HG03159 (cell line): ENCODE data around the gene ITGB3.

ENCODE experiments used
- ATAC-seq: cut with Tn5 transposase; IDR thresholded peaks from one replicate; pipeline ENCODE4 v1.9.1; 2021; ENCODE audit warnings: mild to moderate bottlenecking, moderate library complexity; ENCODE audit not compliant: unreplicated experiment

ITGB3 gene

DNA sequence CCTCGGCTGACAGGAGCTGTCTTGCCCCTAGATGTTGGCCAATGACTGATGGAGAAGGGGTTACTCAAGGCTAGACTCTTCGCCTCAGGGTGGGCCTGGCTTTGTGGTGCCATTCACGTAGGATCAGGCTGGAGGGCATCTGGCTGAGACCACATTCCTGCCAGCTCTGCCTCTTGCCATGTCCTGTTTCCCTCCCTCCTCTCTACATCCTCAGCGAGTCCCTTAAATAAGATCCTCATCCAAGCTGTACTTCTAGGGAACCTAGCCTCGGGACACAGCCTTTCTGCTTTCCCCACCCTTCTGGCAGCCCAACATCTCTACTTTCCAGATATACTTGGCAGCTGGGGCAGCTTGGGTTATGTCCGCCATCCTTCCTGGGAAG, 42.2 kb downstream of the ITGB3 start:
- ATAC-seq, result no peak

DNA sequence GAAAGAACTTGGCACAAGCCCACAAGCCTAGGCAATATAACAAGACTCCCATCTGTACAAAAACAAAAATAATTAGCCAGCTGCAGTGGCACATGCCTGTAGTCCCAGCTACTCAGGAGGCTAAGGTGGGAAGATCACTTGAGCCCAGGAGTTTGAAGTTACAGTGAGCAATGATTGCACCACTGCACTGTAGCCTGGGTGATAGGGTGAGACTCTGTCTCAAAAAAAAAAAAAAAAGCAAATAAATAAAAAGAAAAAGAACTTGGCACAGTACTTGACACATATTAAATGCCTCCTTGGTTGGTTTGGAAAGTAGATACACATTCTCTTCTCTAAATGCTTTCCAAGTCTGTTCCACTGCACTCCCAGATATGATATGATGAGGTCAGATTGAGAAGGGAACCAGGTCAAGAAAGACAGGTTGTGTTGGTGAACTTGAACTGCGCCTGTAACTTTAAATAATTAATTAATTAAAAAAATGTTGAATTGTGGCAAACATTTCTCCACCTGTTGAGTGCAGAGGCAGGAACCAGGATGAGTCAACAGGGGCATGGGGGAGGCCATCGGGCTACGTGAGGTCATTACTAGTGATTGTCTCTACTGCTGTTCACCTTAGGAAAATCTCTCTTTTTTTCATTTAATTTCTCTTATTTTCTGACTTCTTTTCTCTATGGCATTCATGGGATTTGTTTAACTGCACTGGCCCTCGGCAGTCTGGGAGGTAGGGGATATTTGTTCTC, 44.2 kb downstream of the ITGB3 start:
- ATAC-seq, result no peak

DNA sequence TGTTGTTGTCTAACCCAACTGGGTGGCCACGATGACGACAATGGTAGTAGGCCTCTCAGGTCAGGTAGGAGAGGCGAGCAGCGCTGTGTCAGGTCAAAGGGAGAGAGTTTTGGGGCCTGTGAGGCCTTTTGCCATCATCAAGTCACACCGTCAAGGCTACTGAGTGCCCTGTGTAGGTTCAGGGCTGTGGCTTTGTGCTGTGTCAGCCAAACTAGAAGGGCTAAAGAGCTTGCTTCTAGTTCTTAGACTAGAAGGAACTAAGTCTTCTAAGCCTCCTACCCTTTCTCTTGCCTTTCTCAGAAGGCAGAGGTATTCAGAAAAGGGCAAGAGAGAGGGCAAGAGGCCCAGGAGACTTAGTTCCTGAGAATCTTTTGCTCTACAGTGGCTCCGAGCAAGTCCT, 45.1 kb downstream of the ITGB3 start:
- ATAC-seq, result no peak

DNA sequence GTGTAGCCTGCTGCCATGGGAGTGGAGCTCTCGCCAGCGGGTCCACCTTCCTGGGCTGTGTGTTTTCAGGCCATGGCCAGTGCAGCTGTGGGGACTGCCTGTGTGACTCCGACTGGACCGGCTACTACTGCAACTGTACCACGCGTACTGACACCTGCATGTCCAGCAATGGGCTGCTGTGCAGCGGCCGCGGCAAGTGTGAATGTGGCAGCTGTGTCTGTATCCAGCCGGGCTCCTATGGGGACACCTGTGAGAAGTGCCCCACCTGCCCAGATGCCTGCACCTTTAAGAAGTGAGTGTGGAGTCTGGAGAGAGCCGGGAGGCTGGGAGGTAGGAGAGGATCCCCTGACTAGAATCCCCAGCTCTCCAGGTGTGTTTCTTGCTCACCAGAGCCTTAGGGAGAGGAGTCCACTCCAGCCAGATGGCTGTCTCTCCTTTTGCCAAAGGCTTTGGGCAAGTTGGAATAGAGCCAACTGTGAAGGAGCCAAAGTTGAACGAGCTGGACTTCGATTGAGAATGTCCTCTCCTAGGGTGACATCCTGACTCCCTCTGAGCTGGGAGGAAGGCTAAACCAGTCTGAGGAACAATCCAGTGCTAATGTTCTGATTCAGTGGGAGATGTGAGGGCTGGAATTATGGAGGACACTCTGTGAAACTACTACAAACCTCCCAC, 45.7 kb downstream of the ITGB3 start:
- ATAC-seq, result no peak

DNA sequence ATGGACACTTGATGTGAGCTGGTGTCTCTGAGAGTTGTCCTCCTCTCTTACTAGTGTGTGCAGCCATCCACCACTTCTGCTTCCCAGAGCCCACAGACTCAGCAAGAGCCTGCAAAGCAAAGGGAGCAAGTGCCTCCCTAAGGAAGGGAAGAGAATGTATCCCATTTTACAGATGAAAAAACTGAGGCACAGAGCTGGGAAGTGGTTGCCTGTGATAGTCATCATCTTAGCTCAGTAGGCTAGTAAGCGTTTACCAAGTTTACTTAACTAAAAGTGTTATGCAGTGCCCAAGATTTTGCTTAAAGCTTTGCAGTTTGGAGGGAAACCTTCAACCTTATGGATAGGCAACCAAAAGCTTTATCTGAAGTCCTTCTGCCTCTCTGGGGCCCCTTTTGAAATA, 47.1 kb downstream of the ITGB3 start:
- no peak for ATAC-seq

DNA sequence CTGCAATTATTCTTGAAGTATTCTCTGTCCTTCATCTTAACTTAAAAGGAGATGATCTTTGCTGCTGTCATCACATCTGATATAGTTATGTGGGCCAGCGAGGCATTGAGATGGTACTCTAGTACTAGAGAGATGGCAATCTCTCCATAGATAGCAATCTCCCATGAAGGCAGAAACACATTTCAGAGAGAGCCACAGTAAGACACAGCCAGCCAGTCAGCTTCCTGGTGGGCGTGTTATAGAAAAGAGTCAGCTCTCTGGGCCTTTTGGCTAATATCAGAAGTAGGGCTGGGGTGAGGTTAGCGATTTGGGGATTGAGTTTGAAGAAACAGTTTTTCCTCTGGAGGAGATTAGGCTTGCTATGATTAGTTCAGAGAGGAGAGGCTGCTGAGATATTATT, 47.5 kb downstream of the ITGB3 start:
- ATAC-seq, result no peak

DNA sequence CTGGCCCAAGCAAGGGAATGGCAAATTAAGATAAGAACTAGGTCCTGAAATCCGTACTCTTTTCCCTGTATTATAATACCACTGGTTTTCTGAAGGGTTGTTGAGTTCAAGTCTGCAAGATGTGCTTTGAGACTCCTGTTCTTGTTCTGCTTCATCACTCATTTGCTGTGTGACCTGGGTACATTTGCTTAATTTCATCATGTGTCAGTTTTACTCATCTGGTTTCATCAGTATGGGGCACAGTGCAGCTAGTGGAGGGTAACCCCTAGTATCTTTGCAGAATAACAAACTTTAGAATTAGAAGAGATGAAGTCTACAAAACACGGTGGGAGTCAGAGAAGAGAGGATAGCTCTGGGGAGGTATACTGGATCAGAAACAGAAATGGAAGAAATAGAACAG, 48.2 kb downstream of the ITGB3 start:
- ATAC-seq, result no peak

DNA sequence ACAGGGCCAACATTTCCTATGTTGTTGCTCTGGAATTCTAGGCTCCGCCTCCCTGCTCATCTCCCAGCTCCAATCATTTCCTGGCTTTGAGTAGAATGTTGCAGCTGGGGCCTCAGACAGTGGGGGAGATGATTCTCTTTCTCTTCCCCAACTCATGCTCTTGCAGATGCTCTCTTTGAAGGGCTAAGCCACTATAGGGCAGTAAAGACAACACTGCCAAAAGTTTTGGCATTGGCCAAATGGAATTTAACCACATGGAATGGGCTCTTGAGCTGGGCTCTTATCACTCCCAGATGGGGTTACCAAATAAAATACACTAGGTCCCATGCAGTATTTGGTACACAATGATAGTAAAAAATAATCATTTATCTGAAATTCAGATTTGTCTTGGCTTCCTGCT, 50.6 kb downstream of the ITGB3 start:
- ATAC-seq, result no peak

DNA sequence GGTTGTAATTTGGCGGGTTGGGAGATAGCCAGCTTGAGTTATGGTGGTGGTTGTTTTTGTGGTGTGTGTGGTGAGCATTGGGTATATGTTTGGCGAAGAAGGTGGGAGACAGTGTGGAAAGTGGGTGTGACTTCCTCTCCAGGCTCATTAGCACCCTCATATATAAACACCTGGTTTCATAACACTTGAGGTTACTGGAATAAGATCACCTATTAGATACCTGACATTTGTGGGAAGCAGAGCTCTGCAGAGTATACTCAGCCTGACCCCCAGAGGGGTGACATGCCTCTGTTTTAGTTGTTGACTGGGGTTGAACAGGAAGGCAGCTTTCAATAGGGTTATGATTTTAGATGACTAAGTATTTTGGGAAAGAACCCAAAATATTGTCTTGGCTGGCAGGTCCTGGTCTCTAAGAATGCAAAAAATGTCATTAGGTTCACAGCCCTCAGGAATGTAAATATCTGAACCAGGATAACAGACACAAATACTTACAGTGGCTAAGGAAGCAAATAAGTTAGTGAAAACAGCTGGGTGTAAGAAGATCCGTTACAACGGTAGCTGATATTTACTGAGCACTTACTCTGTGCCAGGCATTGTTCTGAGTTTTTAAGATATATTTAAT, 51.8 kb downstream of the ITGB3 start:
- ATAC-seq, result no peak

DNA sequence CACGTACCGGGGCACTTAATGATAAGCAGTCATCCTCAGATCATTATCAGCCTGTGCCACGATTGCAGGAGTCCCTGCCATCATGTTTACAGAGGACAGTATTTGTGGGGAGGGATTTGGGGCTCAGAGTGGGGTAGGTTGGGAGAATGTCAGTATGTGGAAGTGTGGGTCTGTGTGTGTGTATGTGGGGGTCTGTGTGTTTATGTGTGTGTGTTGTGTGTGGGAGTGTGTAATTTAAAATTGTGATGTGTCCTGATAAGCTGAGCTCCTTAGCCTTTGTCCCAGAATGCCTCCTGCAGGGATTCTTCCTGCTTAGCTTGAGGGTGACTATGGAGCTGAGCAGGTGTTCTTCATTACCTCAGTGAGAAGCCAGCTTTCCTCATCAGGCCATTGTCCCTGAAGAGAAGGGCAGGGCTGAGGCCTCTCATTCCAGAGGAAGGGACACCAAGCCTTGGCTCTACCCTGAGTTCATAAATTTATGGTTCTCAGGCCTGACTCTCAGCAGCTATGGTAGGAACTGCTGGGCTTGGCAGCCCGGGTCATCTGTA, 56.6 kb downstream of the ITGB3 start:
- no peak for ATAC-seq

DNA sequence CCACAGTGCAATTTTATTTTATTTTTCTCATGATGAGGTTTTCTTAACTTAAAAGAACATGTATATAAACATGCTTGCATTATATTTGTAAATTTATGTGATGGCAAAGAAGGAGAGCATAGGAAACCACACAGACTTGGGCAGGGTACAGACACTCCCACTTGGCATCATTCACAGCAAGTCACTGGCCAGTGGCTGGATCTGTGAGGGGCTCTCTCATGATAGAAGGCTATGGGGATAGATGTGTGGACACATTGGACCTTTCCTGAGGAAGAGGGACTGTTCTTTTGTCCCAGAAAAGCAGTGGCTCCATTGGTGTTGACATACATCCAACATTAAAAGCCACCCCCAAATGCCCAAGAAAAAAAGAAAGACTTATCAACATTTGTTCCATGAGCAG, 57.8 kb downstream of the ITGB3 start:
- ATAC-seq, result no peak

DNA sequence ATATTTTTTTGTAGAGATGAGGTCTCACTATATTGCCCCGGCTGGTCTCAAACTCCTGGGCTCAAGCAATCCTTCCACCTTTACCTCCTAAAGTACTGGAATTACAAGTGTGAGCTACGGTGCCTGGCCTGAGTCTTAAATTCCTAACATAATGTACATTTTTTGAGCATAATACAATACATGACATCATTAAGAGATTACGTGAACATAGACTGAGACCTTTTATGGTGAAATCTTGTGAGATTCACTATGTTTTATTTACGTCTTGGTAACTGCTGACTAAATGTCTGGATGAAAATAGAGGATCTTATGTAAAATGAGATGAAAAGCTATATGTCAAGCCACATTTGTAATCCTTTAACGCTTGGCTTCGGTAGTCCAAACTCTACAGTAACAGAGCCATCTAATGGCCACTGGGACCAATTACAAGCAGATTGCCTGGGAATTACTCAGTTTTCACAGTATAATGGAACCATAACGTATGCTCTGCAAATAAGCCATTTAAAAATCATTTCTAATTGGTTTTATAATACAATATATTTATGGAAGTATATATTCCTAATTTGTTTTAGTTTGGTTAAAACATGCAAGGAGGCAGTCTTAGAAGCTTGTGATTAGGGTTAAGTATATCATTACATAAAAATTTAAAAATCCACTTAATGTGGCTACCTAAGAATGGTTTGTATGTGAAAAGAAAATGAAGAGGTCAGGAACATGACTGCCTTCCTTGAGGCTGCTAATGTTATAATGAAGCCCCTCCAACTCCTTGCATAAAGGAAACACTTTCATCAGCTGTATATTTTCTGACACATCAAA, 62.0 kb downstream of the ITGB3 start:
- ATAC-seq, result no peak

DNA sequence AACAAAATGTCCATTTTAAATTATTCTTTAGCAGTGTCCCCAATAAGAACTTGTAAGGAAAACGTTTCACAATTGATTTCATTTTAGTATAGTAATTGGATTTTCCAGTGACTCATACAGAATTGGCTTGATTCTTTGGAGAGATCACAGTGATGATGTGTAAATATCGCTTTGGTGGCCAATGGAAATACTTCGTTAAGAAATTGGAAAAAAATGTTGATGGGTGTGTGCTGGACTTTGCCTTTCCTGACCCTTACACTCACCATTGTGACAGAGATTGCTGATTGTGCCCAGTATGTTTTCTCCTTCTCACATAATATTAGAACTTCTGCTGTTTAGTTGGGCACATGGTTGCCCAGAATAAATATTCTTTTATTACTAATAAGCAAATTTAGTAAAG, 62.7 kb downstream of the ITGB3 start:
- no peak for ATAC-seq

DNA sequence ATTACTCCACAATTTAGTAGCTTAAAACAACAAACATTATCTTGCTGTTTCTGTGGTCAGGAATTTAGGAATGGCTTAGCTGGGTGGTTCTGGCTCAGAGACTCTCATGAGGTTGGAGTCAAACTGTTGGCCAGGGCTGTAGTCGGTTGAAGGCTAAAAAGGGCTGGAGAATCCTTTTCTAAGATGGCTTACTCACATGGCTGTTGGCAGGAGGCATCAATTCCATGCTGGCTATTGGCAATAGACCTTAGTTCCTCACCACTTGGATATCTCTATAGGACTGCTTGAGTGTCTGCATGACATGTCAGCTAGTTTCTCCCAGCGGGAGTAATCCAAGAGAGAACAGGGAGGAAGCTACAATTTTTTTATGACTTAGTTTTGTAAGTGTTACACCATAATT, 63.5 kb downstream of the ITGB3 start:
- no peak for ATAC-seq

DNA sequence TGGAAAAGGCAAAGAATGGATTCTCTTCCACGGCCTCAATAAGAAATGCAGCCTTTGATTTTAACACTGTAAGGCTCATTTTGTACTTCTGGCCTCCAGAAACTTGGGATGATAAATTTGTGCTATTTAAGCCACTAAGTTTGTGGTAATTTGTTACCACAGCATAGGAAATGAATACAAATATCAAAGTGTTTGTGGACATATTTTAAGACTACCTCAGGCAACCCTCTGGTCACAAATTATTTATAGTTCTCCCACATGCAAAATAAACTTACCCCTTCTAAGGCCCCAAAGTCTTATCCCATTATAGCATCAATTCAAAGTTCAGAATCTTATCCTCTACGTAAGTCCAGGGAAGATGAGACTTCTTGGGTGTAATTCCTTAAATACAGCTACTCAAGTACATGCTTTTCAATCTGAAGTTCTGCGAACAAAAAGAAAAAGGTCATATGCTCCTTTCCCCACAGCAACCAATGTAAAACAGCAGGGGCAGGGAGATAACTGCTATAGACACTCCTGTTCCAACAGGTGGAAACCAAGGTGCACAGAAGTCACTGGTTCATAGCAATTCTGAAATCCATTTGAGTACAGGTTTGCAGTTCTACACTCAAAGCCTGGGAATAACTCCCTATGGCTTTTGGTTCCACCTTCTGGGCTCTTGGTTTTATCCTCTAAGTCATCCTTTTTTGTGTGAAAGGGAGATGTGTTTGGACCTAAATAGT, 64.7 kb downstream of the ITGB3 start:
- no peak for ATAC-seq

DNA sequence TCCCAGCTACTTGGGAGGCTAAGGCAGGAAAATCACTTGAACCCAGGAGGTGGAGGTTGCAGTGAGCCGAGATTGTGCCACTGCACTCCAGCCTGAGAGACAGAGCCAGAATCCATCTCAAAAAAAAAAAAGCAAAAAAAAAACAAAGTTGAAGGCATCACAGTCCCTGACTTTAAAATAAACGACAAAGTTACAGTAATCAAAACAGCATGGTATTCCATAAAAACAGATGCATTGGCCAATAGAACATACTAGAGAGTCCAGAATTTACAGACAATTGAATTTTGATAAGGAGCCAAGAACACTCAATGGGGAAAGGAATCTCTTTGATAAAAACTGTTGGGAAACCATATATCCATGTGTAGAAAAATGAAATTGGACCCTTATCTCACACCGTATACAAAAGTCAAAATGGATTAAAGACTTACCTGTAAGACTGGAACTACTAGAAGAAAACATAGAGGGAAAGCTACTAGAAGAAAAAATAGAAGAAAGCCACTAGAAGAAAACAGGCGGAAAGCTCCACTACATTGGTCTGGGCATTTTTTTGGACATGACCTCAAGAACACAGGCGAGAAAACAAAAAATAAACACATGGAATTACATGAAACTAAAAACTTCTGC, 67.4 kb downstream of the ITGB3 start:
- no peak for ATAC-seq

DNA sequence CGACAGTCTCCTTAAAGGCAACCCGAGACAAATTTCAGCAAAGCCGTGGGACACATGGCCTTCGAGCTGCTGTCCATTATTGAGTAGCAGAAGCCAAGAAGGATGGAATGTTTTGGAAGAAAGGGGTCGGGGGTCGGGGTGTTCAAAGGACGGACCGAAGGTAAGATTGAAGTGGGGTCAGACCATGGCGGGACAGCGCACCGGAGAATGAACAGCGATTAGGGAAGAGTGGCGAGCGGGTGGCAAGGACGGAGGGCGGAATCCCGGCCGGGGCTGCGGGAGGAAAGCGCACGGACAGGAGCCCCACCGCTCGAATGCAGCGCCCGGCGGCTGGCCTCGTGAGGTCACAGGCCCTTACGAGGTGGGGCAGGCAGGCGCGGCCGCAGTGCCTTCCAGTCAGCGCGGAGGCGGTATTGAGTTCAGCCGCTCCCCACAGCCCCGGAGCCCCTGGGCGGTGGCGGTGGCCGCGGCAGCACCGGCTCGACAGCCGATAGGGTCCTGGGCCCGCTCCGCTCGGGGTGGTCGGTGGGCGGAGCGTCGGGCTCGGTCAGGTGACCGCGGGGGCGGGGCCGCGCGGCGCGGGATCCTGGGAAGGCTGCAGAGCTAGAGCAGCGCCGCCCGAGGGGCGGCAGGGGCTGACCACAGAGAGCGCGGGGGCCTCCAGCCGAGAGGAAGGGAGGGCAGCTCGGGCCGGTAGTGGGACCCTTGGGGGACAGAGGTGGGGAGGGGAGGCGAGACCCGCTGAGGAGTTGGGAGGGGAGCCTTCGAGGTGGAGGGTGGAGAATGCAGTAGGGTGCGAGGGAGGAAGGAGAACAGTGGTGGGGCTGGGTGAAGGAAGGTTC, 70.0 kb downstream of the ITGB3 start, which contains the start of gene EFCAB13:
Gene EFCAB13 (plus strand): TSS at position 574 of the 842 bp plus-strand sequence. CDS start 4,399 bp downstream, outside the sequence.
- ATAC-seq, result peak; percentile 79

DNA sequence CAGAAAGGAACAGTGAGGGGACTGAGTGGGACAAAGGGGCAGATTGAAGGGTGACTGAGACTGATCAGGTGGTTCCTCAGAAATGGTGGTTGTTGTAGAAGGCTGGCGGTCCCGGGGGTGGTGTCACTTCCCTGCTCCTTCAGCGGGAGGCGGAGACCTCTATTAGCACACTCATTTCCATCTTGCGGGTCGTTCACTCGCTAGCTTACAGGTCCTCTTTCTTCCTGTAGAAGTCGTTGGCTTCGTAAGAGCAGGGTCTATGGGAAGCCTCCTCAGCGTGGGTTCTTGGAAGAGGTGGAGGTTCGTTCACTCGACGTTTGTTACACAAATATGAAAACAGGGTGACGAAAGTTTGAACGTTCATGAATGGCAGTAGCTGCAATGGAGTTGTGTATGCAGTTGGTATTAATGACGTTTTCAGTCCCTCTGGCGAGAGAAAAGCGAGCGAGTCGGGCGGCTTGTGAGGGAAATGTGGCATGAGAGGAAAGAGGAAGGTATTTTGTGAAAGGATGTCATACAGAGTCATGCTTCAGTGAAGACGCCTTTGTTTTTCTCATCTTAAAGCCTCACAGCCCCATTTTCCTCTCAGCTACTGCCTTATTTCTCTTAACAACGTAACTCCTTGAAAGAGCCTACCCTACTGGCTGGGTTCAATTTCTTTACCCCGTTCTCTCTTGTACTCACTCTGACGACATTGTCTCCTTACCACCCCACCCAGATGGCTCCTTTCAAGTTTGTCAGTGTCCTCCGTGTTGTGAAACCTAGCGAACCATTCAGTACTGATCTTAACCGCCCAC, 70.8 kb downstream of the ITGB3 start:
- ATAC-seq, result peak; percentile 41
